ENCODE data around the gene CD52.

CD52 gene

DNA sequence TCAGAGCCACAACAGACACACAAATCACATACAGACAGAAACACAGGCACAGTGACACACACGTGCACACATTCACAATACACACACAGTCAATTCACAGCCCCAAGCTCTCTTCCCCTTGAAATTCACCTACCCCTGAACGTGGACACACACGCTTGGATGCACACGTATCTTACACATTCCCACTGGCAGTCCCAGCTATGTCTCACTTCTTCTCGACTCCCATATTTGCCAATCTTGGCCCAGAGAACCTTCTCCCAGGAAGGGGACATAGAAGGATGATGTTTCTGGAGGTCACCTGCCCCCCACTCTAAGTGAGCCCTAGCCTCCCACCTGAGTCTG, 34.6 kb downstream of the CD52 start:
- DNase-seq (ENCODE audit: extremely low read depth in 1 of 2, low read depth in 1 of 2), result no peak

- no peak for DNase-seq (ENCODE audit: extremely low read depth in 1 of 2, low read depth in 1 of 2)
Observed at GRCh38 chr1:26353210-26353859, 35.6 kb downstream of the CD52 start.

DNA sequence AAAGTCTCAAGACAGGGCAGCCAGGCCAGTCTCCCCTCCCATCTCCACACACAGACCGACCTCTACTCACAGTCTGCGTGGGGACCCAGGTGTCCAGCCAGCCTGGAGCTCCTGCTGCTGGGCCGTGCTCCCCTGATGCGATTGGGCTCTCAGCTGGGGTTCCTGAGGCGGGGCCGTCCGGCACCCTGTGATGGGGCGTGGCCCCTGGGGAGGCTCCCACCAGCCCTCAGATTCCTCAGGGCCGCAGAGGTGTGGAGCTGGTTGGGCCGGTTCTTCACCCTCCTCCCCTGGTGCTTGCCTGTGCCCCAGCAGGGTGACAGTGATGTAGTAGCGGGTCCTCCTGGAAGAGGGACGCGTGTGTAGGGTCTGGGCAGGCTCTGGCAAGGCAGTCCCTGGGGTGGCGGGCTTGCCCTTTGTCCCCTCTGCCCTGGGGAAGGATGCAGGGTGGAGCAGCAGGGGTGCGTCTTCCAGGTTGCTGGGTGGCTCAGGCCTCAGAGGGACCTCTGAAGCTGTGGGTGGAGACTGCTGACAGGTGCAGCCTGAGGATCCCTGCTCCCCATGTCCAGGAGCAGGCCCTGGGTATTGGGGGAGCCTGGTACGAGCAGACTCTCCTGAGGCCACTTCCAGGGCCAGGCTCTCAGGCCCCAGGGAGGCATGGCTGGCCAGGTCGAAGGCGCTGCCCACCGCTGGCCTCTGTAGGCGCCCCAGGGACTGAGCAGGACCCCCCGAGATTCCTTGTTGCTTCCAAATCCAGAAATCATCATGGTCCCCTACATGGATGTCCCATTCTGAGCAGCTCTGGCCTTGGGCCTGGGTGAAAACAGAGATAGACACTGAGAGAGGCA, 36.4 kb downstream of the CD52 start, which contains the start of gene CRYBG2:
Gene CRYBG2, minus strand, starts transcription at position 155 of the 845 bp plus-strand sequence. CDS start 7,473 bp downstream, outside the sequence.
- DNase-seq (ENCODE audit: extremely low read depth in 1 of 2, low read depth in 1 of 2), result no peak

DNA sequence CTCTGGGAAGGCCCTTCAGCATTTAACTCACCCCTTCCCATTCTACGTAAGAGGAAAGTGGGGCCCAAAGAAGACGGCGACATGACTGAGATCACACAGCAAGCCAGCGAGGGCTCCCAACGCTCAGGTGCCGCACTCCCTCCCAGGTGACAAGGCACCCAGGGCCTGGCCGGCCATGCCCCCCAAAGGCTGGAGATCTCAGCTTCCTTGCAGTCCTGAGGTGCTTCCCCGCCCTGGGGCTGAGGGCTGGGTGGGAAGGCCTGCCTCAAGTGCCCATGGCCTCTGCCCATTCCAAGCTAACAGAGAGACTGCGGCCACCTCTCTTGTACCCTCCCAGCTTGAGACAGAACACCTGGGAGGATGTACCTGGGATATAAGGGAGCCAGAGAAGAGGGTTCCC, 37.2 kb downstream of the CD52 start:
- DNase-seq (ENCODE audit: extremely low read depth in 1 of 2, low read depth in 1 of 2), result no peak

DNA sequence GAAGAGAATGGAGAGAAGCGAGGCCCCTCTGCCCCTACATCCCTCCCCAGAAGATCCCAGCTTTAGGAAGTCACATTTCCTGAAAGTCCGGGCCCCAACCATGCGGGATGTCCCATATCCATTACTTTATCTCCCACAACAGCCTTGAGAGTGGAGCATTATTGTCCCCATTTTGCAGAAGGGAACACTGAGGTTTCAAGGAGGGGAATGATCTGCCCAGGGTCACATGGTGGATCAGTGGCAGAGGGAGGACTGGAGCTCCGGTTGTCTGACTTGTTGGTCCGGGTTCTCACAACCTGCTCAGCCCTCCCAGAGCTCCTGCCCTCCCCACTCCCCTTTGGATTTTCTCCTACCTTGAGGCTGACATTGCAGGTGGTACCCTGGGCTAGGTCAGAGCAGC, 38.3 kb downstream of the CD52 start:
- no peak for DNase-seq (ENCODE audit: extremely low read depth in 1 of 2, low read depth in 1 of 2)

- no peak for DNase-seq (ENCODE audit: extremely low read depth in 1 of 2, low read depth in 1 of 2)
Observed at GRCh38 chr1:26357121-26357602, 39.4 kb downstream of the CD52 start.

- peak; percentile 57 to 67 for DNase-seq (ENCODE audit: extremely low read depth in 1 of 2, low read depth in 1 of 2)
Observed at GRCh38 chr1:26358411-26359384, 40.9 kb downstream of the CD52 start.

GRCh38 chr1:26359981-26360806, 42.4 kb downstream of the CD52 start:
- peak in 1 of 2 donors; percentile 29 for DNase-seq (ENCODE audit: extremely low read depth in 1 of 2, low read depth in 1 of 2)

DNA sequence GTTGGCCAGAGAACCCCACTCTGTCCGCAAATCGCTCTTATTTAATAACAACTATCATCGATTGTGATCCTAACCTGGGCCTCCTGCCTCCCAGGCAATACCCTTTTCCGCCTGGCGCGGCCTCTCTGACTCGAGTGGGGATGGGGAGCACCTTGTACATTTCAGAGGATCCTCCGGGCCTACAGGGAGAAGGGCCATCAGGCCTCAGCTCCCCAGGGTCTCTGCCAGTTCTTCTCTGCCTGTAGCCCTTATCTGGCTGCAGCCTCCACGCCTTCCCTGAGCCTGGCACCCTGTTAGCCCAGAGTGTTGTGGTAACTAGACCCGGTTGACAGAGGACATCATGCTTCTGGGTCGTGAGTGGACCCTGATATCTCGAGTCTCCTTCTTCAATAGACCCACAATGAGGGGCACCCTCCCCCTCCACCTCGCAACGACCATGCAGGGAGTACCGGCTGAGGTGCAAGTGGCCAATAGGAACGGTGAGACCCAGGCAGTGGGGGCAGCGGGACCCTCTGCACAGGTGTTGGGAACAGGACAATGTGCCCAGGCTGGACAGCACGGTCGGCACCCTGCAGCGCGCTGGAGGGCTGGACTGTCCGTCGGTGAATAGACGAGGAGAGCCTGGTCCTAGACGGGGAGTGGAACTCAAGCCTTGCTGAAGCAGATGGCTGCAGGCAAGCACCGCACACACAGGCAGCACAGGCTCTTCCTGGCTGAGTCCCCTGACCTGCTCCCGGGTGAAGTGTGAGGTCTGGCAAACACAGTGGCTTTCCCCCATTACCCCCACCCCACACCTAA, 43.2 kb downstream of the CD52 start:
- DNase-seq (ENCODE audit: extremely low read depth in 1 of 2, low read depth in 1 of 2), result no peak

- DNase-seq (ENCODE audit: extremely low read depth in 1 of 2, low read depth in 1 of 2), result no peak
Observed at GRCh38 chr1:26361605-26362122, 43.9 kb downstream of the CD52 start.

- no peak for DNase-seq (ENCODE audit: extremely low read depth in 1 of 2, low read depth in 1 of 2)
Observed at GRCh38 chr1:26362331-26362730, 44.6 kb downstream of the CD52 start.

- DNase-seq (ENCODE audit: extremely low read depth in 1 of 2, low read depth in 1 of 2), result peak; percentile 58 to 83
Observed at GRCh38 chr1:26363549-26364448, 46.0 kb downstream of the CD52 start.

DNA sequence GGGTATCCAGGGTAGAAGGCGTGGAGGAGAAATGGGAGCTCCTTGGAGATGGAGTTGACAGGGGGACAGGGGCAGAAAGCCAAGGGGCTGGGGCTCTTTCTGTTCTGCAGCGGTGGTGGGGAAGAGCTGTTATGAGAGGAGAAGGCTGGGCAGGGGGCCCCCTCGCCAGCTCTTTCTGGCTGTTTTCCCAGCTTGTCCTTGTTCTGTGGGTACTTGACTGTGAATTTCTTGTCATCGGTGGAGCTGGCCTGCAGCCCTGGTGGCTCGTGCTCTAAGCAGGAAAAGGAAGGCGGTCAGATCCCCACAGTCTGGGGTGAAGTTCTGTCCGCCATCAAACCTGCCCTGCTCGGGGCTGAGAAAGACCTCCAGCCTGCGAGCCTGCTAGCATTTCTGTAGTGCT, 47.2 kb downstream of the CD52 start:
- DNase-seq (ENCODE audit: extremely low read depth in 1 of 2, low read depth in 1 of 2), result no peak

DNA sequence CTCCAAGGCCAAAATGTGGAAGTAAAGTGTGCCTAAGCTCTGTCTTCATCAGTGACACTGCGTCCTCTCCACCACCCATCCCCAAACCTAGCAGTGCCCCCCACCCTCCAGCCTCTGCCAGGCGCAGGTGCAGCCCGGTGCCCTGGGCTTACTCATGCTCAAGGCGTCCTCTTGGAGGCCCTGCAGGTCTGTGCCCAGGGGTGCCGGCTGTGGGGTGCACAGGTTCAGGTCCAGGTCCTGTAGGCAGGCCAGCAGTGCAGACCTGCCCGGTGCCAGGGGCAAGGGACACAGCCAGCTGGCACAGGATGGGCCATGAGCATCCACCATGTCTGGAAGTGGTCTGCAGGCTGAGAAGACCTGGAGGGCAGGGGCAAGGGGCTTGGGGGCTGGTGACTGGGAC, 49.7 kb downstream of the CD52 start:
- no peak for DNase-seq (ENCODE audit: extremely low read depth in 1 of 2, low read depth in 1 of 2)

DNA sequence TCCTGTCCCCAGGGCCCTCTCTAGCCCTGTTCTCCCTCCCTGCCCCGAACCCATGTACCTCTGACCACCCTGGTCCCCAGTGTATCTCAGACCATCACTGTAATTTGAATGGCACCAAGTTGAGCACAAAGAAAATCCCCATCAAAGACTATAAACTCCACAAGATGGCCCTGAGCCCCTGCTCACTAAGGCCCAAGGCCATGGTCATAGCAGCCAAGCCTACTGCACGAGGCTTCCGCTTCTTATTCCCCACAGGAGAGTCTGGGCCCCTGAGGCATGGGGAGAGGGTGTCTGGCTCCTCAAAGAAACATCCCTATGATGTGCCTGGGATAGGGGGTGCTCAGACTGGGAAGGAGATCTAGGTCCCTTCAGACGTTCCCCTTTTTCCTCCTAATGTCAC, 50.2 kb downstream of the CD52 start:
- no peak for DNase-seq (ENCODE audit: extremely low read depth in 1 of 2, low read depth in 1 of 2)

GRCh38 chr1:26368486-26368885, 50.7 kb downstream of the CD52 start:
- DNase-seq (ENCODE audit: extremely low read depth in 1 of 2, low read depth in 1 of 2), result no peak
